AG04449 (cell line): ENCODE results near the gene D2HGDH.

ENCODE experiments used
- CTCF ChIA-PET: fragments of 350-600 bp; formaldehyde crosslinking; extraction: SDS; loops from one replicate; lab custom pipeline; 2021; ENCODE audit warnings: antibody characterized with exemption; lab: Yijun Ruan, JAX
- POLR2A ChIA-PET: fragments of 400-600, 350-600 bp; formaldehyde crosslinking; extraction: SDS; loops from one replicate; lab custom pipeline; 2020; ENCODE audit warnings: antibody characterized with exemption, inconsistent platforms; lab: Yijun Ruan, JAX
- DNase-seq: peaks from one replicate; pipeline ENCODE4 v3.0.0-alpha.2; 2010; ENCODE audit warnings: low read depth, low spot score
- H3K4me3 ChIP-seq: 2 replicates; pipeline ENCODE4 v1.5.1; 2011; ENCODE audit warnings: low read depth, mild to moderate bottlenecking, control low read depth, low read length
- CTCF ChIP-seq: IDR thresholded peaks from one replicate; pipeline ENCODE4 v1.5.1; 2011; ENCODE audit warnings: mild to moderate bottlenecking, moderate library complexity, low read length, control low read depth, inconsistent platforms; ENCODE audit not compliant: insufficient read depth; ENCODE audit errors: missing control alignments

The D2HGDH gene

GRCh38 chr2:241721852-241722251 is 12.6 kb upstream of the D2HGDH start:
- ChIA-PET POLR2A (no interaction called here), CTCF (interaction anchor here (0.8 to 1.9 kb wide), 4 partner anchors 9 to 57 kb away, joined by 3 to 6 read pairs (median 4); partner anchors contain the start of gene D2HGDH)
- no peak overlapping the region for H3K4me3 ChIP-seq
- TF ChIP-seq CTCF = no peak
- no peak for DNase-seq

GRCh38 chr2:241722896-241723454 is 11.5 kb upstream of the D2HGDH start:
- DNase-seq = no peak
- ChIA-PET CTCF (interaction anchor here (1.9 to 3.7 kb wide), 2 partner anchors 10 to 58 kb away, joined by 6 to 22 read pairs; partner anchors contain the start of gene D2HGDH), POLR2A (no interaction called here)
- TF ChIP-seq CTCF = no peak
- no peak overlapping the region for H3K4me3 ChIP-seq

- ChIA-PET POLR2A (no interaction called here), CTCF (interaction anchor here (3.7 kb wide), 1 partner anchor 9 kb away, joined by 22 read pairs; the partner anchor contains the start of gene D2HGDH)
- no peak for DNase-seq
- peak; percentile 7 for TF ChIP-seq CTCF
- H3K4me3 ChIP-seq = no peak overlapping the region
Measured at GRCh38 chr2:241724259-241724974, 10.0 kb upstream of the D2HGDH start.

DNA sequence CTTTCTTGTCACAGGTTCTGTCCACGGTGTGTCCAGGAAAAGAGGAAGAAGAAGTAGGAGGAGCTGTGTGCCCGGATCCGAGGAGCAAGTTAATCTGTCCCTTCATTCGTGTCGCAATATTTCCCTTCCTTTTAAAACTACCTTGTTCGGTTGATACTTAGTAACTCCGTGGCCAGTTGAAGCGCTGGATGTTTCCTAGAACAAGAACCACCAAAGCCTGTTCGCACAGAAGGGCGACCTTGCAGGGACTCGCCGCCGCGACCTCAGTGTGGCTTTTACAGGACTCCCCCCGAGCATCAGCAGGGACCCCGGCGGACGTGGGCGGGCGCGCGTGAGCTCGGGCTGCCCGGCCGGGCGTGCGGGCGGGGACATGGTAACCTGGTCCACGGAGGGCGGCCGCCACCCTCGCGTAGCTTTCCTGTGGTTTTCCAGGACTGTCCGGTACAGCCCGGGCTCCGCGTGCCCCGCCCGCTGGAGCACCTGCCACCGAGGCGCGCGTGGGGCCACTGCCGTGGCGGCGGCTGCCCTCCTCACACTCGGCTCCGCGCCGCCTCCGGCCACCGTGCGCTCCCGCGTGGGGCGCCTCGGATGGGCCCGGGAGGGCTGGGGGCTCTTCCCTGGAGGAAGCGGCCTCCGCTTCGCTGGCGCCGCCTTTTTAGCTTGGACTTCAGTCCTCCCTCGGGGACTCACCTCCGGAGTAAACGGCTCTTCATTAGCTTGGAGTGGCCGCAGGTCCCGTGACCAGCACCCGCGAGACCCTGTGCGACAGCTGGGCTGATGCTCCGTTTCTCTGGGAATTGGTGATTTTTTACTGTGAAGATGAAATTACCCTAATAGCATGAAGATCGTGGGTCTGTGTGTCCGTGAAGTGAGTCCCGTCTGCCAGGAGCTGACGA is 9.2 kb upstream of the D2HGDH start:
- ChIA-PET POLR2A (interaction anchor here (1.4 kb wide), 1 partner anchor 22 kb away, joined by 3 read pairs; no protein-coding TSS in a partner anchor), CTCF (interaction anchor here (3.7 kb wide), 1 partner anchor 8 kb away, joined by 22 read pairs; the partner anchor contains the start of gene D2HGDH)
- TF ChIP-seq CTCF = no peak

DNA sequence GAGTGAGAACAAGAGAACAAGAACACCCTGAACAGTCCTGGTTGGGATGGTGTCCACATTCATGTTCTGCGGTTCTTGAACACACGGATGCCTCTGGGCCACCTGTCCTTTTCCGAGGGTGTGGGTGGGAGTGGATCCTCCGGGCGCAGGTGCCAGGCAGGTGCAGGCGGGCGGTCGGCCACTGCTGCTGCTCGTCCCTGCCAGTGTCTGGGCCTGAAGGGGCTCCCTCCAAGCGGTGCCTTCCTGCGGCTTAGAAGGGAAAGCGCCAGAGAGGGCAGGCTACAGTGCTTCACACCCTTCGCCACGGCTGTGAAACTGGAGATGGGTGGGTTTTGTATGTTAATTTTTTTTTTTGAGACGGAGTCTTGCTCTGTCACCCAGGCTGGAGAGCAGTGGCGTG is 8.0 kb upstream of the D2HGDH start:
- ChIA-PET CTCF (interaction anchor here (0.9 to 1.6 kb wide), 3 partner anchors 9 to 23 kb away, joined by 3 to 4 read pairs (median 3); no protein-coding TSS in a partner anchor), POLR2A (interaction anchor here (1.4 kb wide), 1 partner anchor 23 kb away, joined by 3 read pairs; no protein-coding TSS in a partner anchor)
- TF ChIP-seq CTCF = no peak
- no peak overlapping the region for H3K4me3 ChIP-seq
- no peak for DNase-seq

More for the DNA sequence above, 9.2 kb upstream of the D2HGDH start:
- H3K4me3 ChIP-seq = no peak overlapping the region
- DNase-seq = no peak
